ENCODE data around the gene EXOC3L2.

GRCh38 chr19:45249261-45250033, 4.2 kb upstream of the EXOC3L2 start:
- no peak for TF ChIP-seq CTCF (IDR thresholded peaks at IDR 0.05; ENCODE audit: insufficient read depth, low read length, poor library complexity, severe bottlenecking)
- no peak for TF ChIP-seq EZH2phosphoT487 (conservative IDR thresholded peaks at IDR 0.05; ENCODE audit: low read length)

Data from SU-DHL-6 (cell line).